22Rv1 (cell line): ENCODE measurements around the gene CRYM.

Experiments used
- ZFX ChIP-seq: fragments of 450-650 bp; IDR thresholded peaks from 2 replicates; pipeline ENCODE4 v1.6.1; 2017; ENCODE audit warnings: antibody characterized with exemption, borderline replicate concordance
- TF ChIP-seq, protein P1 (sequence below): fragments of 450-650 bp; IDR thresholded peaks from 2 replicates; pipeline ENCODE4 v1.5.1; 2017; ENCODE audit warnings: mild to moderate bottlenecking

- TF ChIP-seq, protein P1, sequence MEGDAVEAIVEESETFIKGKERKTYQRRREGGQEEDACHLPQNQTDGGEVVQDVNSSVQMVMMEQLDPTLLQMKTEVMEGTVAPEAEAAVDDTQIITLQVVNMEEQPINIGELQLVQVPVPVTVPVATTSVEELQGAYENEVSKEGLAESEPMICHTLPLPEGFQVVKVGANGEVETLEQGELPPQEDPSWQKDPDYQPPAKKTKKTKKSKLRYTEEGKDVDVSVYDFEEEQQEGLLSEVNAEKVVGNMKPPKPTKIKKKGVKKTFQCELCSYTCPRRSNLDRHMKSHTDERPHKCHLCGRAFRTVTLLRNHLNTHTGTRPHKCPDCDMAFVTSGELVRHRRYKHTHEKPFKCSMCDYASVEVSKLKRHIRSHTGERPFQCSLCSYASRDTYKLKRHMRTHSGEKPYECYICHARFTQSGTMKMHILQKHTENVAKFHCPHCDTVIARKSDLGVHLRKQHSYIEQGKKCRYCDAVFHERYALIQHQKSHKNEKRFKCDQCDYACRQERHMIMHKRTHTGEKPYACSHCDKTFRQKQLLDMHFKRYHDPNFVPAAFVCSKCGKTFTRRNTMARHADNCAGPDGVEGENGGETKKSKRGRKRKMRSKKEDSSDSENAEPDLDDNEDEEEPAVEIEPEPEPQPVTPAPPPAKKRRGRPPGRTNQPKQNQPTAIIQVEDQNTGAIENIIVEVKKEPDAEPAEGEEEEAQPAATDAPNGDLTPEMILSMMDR: peak; percentile 66
- TF ChIP-seq ZFX: no peak
Measured at GRCh38 chr16:21283521-21284289, 5.6 kb upstream of the CRYM start.
